Sigmoid colon (tissue), 7 donors: ENCODE data around the gene ARRB1. TPM values are rescaled to one million over a fixed set of nuclear protein-coding genes. Genes with fewer than 3 reads are reported as not detected.
A peak's percentile ranks its signal among the peaks of the same experiment; 100 is the strongest.

Source experiments
- DNase-seq: peaks from one replicate; pipeline ENCODE4 v3.0.0-alpha.2; 2019
- H3K27ac ChIP-seq, 4 donors: fragments of 200-600 bp; sonication (generic); one replicate each; pipeline ENCODE4 v1.5.1; 2016 to 2019; ENCODE audit warnings: mild to moderate bottlenecking in 1 of 4
- H3K27me3 ChIP-seq, 3 donors: fragments of 200-600 bp; sonication (generic); one replicate each; pipeline ENCODE4 v1.5.1; 2019; ENCODE audit warnings: mild to moderate bottlenecking in 1 of 3
- H3K36me3 ChIP-seq, 4 donors: fragments of 200-600 bp; sonication (generic); one replicate each; pipeline ENCODE4 v1.5.1; 2016 to 2019
- H3K4me1 ChIP-seq, 4 donors: fragments of 200-600 bp; sonication (generic); one replicate each; pipeline ENCODE4 v1.5.1; 2017 to 2019
- H3K4me3 ChIP-seq, 4 donors: fragments of 200-600 bp; sonication (generic); one replicate each; pipeline ENCODE4 v1.5.1; 2017 to 2019; ENCODE audit warnings: mild to moderate bottlenecking in 2 of 4, moderate library complexity in 1 of 4
- H3K9me3 ChIP-seq, 4 donors: fragments of 200-600 bp in 3 of 4; sonication (generic) in 3 of 4; one replicate each; pipeline versions ENCODE4 v1.5.1 to v1.6.1; 2013 to 2019
- EP300 ChIP-seq, 4 donors: sonication (generic); formaldehyde crosslinking; IDR thresholded peaks; one replicate each; pipeline ENCODE4 v1.6.1; 2017; ENCODE audit warnings: antibody characterized with exemption in 4 of 4
- POLR2A ChIP-seq, 2 donors: fragments of 450-650 bp; IDR thresholded peaks; one replicate each; pipeline ENCODE4 v1.6.1; 2016; ENCODE audit warnings: antibody characterized with exemption in 2 of 2, mild to moderate bottlenecking in 2 of 2, moderate library complexity in 2 of 2
- POLR2AphosphoS5 ChIP-seq, 4 donors: sonication (generic); formaldehyde crosslinking; IDR thresholded peaks; one replicate each; pipeline ENCODE4 v1.6.1; 2017; ENCODE audit warnings: antibody characterized with exemption in 4 of 4
- WGBS, 2 donors: extraction: QIAGEN DNeasy Blood & Tissue Kit; methylation state at CpG; one replicate each; pipeline ENCODE4 v1.1.7; 2013; 5-methylcytosine and 5-hydroxymethylcytosine counted together
- intact Hi-C: fragments of 100-400 bp; cut with DNase I; formaldehyde crosslinking; loops from one replicate; pipeline ENCODE4 v1.15.1; 2023
- polyA plus RNA-seq, 3 donors: library from polyadenylated mRNA; stranded (reverse); fragments of 200-250 nt; gene quantifications; one replicate each; pipeline ENCODE4 v1.2.3, GENCODE V29; 2013
- total RNA-seq, 4 donors: library from RNA; depleted of rRNA; stranded (reverse); fragments of >200 nt; gene quantifications; one replicate each; pipeline ENCODE4 v1.1.0, GENCODE V29; 2016
- TF ChIP-seq, protein P1 (sequence below), 4 experiments: fragments of 450-650 bp in 3 of 4; fragments of 200-600 bp in 1 of 4; IDR thresholded peaks; one replicate each; pipeline ENCODE4 v1.5.1; 2016 to 2019; ENCODE audit warnings: antibody characterized with exemption in 4 of 4, mild to moderate bottlenecking in 3 of 4, moderate library complexity in 2 of 4
- donor health status: healthy with polysubstance abuse.
- donor health status: Bipolar disorder and iron deficiency.
- donor health status: healthy.

The ARRB1 gene
- total and polyA plus RNA-seq, 7 donors = 24.0 to 96.7 (median 45.6) TPM

DNA sequence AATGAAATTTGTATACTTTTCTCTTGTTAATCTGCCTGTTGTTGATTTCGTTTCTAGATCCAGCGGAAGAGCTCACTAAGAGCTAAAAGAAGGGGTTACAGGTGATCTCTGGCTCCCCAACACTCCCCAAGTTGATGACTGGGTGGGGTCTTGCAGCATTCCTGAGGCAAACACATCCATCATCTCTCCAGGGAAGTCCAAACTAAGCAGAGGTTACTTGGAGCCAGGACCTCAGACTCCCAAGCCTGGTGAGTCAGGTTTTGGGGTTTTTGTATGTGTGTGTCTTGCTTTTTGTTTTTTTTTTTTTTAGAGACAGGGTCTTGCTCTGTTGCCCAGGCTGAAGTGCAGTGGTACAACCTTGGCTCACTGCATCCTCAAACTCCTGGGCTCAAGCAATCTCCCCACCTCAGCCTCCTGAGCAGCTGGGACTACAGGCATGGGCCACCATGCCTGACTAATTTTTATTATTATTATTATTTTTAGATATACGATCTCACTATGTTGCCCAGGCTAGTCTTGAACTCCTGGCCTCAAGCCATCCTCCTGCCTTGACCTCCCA lies 36.4 kb upstream of the ARRB1 start:
- intact Hi-C loops = loop anchor here (2.0 kb wide), 1 partner anchor 145 kb away; no protein-coding TSS in a partner anchor
- Histone ChIP-seq H3K4me3 (no peak overlapping the region), H3K27me3 (no peaks in the 10 kb centered on the region), H3K27ac (no peak overlapping the region), H3K36me3 (no peaks in the 10 kb centered on the region), H3K4me1 (peaks cover 0 to 9% (median 4%) of the 10 kb centered on the region in 4 donors), H3K9me3 (no peaks in the 10 kb centered on the region)
- TF ChIP-seq POLR2AphosphoS5 (IDR thresholded peaks at IDR 0.05) = no peak
- no peak for TF ChIP-seq POLR2A (IDR thresholded peaks at IDR 0.05)
- TF ChIP-seq, protein P1, sequence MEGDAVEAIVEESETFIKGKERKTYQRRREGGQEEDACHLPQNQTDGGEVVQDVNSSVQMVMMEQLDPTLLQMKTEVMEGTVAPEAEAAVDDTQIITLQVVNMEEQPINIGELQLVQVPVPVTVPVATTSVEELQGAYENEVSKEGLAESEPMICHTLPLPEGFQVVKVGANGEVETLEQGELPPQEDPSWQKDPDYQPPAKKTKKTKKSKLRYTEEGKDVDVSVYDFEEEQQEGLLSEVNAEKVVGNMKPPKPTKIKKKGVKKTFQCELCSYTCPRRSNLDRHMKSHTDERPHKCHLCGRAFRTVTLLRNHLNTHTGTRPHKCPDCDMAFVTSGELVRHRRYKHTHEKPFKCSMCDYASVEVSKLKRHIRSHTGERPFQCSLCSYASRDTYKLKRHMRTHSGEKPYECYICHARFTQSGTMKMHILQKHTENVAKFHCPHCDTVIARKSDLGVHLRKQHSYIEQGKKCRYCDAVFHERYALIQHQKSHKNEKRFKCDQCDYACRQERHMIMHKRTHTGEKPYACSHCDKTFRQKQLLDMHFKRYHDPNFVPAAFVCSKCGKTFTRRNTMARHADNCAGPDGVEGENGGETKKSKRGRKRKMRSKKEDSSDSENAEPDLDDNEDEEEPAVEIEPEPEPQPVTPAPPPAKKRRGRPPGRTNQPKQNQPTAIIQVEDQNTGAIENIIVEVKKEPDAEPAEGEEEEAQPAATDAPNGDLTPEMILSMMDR (IDR thresholded peaks at IDR 0.05) = no peak
- TF ChIP-seq EP300 (IDR thresholded peaks at IDR 0.05) = no peak
- 62 to 79% methylated on average over 3 of the region's 3 CpGs for WGBS, 2 donors
- DNase-seq = no peak

DNA sequence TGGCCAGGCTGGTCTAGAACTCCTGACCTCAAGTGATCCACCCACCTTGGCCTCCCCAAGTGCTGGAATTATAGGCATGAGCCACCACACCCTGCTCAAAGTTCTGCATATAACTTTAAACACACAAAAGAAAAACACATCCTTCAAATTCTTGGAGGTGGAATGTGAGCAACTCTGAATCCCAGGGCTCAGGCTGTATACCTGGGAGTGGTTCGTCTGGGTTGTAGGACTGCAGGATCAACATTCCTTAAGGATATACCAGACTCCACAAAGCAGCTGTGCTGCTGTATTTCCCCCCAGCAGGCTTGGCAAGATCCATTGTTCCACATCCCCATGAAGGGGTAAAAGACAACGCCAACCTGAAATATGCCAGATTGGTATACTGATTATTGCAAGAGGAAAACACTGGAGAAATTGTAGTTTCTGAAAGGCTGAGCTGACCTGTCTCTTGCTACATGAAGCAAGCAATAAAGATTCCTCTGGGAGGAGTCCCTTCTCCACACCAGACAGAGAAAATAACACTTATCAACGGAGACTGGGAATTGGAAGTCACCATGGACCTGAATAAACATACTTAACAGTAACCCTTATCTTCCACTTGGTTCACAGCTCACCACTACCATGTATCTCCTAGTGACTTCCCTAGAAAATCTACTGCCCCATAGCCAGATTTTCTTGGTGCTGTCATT lies 35.6 kb upstream of the ARRB1 start:
- TF ChIP-seq POLR2AphosphoS5 (IDR thresholded peaks at IDR 0.05) = no peak
- no peak for TF ChIP-seq POLR2A (IDR thresholded peaks at IDR 0.05)
- TF ChIP-seq EP300 (IDR thresholded peaks at IDR 0.05) = no peak
- TF ChIP-seq, protein P1 (IDR thresholded peaks at IDR 0.05) = no peak
- peak overlapping the region in 1 of 4 donors; percentile 11 for H3K27ac ChIP-seq
- peaks cover 0 to 9% (median 4%) of the 10 kb centered on the region in 4 donors for H3K4me1 ChIP-seq
- intact Hi-C loops = no loop called here
- peak; percentile 26 for DNase-seq
- no peaks in the 10 kb centered on the region for H3K27me3 ChIP-seq
- H3K9me3 ChIP-seq = no peaks in the 10 kb centered on the region
- WGBS, 2 donors = 14 to 66% methylated on average over 3 of the region's 3 CpGs
- H3K4me3 ChIP-seq = no peak overlapping the region
- no peaks in the 10 kb centered on the region for H3K36me3 ChIP-seq

DNA sequence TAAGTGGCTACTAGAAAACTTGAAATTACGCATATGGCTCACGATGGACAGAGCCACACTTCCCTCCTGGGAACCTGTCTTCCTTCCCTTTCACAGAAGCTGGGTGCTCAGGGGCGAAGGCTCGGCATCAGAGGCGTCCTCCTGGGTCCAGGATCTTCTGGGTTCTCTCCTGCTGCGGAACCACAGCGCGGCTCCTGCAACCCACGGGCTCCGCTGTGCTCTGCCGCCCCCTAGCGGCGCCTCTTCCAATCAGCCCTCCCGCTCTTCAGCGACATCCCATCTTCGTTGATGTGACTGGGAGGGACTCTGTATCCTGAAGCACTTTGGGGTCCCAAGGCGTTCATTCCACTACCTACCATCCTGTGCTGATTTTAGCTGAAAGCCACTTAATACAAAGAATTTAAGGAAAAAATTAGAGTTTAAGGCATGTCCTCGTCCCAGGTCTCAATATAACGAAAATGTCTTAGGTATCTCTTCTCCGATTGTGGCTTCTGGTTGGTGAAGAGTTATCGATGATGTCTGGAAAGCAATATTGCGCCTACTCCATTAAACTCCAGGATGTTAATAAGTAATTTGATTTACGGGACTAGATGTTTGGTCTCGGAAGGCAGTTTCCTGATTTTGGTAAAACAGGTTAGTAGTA lies 33.1 kb upstream of the ARRB1 start:
- Histone ChIP-seq H3K36me3 (no peaks in the 10 kb centered on the region), H3K27ac (no peak overlapping the region), H3K9me3 (no peaks in the 10 kb centered on the region), H3K27me3 (no peaks in the 10 kb centered on the region), H3K4me1 (peaks cover 0 to 9% (median 4%) of the 10 kb centered on the region in 4 donors), H3K4me3 (no peak overlapping the region)
- peak; percentile 87 for DNase-seq
- intact Hi-C loops = loop anchor here (1.0 kb wide), 2 partner anchors 56 to 104 kb away; no protein-coding TSS in a partner anchor
- WGBS, 2 donors = 12 to 23% methylated on average over 24 of the region's 24 CpGs
- TF ChIP-seq, protein P1 (IDR thresholded peaks at IDR 0.05) = peak; percentile 83 to 98 (median 95)
- TF ChIP-seq POLR2AphosphoS5 (IDR thresholded peaks at IDR 0.05) (peak in 1 of 4 donors; percentile 17), EP300 (IDR thresholded peaks at IDR 0.05) (no peak)

DNA sequence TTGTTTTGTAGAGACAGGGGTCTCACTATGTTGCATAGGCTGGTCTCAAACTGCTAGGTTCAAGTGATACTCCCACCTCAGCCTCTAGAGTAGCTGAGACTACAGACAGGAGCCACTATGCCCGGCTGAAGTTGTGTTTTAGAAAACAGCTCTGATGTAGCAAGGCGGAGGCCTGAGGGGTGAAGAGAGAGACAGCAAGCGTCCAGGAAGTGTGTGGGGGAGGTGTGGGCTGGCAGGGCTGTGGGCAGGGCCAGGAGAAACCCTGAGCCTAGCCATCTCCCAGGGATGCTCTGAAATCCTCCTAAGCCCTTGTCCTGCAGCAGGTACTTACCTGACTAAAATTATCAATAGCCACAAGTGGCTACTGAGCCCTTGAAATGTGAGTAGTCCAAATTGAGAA lies 31.8 kb upstream of the ARRB1 start:
- peaks cover 0 to 5% (median under 1%) of the 10 kb centered on the region in 4 donors for H3K4me1 ChIP-seq
- no peaks in the 10 kb centered on the region for H3K9me3 ChIP-seq
- DNase-seq = no peak
- no peaks in the 10 kb centered on the region for H3K36me3 ChIP-seq
- H3K27ac ChIP-seq = no peak overlapping the region
- H3K27me3 ChIP-seq = no peaks in the 10 kb centered on the region
- intact Hi-C loops = no loop called here
- WGBS, 2 donors = 46 to 86% methylated on average over 3 of the region's 3 CpGs
- no peak for TF ChIP-seq EP300 (IDR thresholded peaks at IDR 0.05)
- TF ChIP-seq POLR2AphosphoS5 (IDR thresholded peaks at IDR 0.05) = no peak
- no peak for TF ChIP-seq POLR2A (IDR thresholded peaks at IDR 0.05)
- TF ChIP-seq, protein P1 (IDR thresholded peaks at IDR 0.05) = no peak
- H3K4me3 ChIP-seq = no peak overlapping the region
